SK-N-SH (cell line): ENCODE measurements around the gene PRR12. TPM values are rescaled to one million over a fixed set of nuclear protein-coding genes. Genes with fewer than 3 reads are reported as not detected.

Source experiments
- CTCF ChIA-PET: fragments of 300-600, 350-600 bp; formaldehyde crosslinking; extraction: SDS; loops from one replicate; lab custom pipeline; 2021; lab: Yijun Ruan, JAX
- POLR2A ChIA-PET: fragments of 350-600 bp; sonication (Branson Sonifier 250); formaldehyde crosslinking; extraction: SDS; loops from one replicate; lab custom pipeline; 2020; ENCODE audit warnings: antibody characterized with exemption, inconsistent platforms; lab: Yijun Ruan, JAX
- DNase-seq: peaks from one replicate; pipeline ENCODE4 v3.0.0; 2012
- H2AFZ ChIP-seq: fragments of 200-600 bp; sonication (generic); 2 replicates; pipeline ENCODE4 v1.8.1; 2016; ENCODE audit warnings: antibody characterized with exemption, mild to moderate bottlenecking, low read depth
- H3F3A ChIP-seq: fragments of 200-600 bp; sonication (generic); replicated peaks from 2 replicates; pipeline ENCODE3; 2016; ENCODE audit warnings: antibody characterized with exemption, mild to moderate bottlenecking; ENCODE audit not compliant: insufficient read depth
- H3K27ac ChIP-seq, 2 experiments: fragments of 200-500 bp in 1 of 2; fragments of 200-600 bp in 1 of 2; sonication (Bioruptor generic) in 1 of 2; sonication (generic), shearing (Covaris generic) in 1 of 2; 2 replicates each; pipeline versions ENCODE4 v1.5.1 to v1.6.1; 2014 to 2016; ENCODE audit warnings: low read depth in 2 of 2, inconsistent platforms in 1 of 2, low read length in 1 of 2, mild to moderate bottlenecking in 1 of 2, mixed read lengths in 1 of 2
- H3K27me3 ChIP-seq: fragments of 200-600 bp; sonication (generic), shearing (Covaris generic); 2 replicates; pipeline ENCODE4 v1.6.1; 2016; ENCODE audit warnings: mixed run types; ENCODE audit not compliant: insufficient read depth
- H3K36me3 ChIP-seq, 2 experiments: fragments of 200-500 bp in 1 of 2; fragments of 200-600 bp in 1 of 2; sonication (Bioruptor generic) in 1 of 2; sonication (generic) in 1 of 2; replicated peaks in 1 of 2; 2 replicates each; pipeline versions ENCODE3 to v1.5.1; 2014 to 2016; ENCODE audit warnings: low read length in 1 of 2, mild to moderate bottlenecking in 1 of 2; ENCODE audit not compliant: insufficient read depth in 2 of 2, control insufficient read depth in 1 of 2
- H3K4me1 ChIP-seq, 2 experiments: fragments of 200-500 bp in 1 of 2; fragments of 200-600 bp in 1 of 2; sonication (Bioruptor generic) in 1 of 2; sonication (generic), shearing (Covaris generic) in 1 of 2; 2 replicates each; pipeline versions ENCODE4 v1.5.1 to v1.6.1; 2014 to 2016; ENCODE audit warnings: low read depth in 1 of 2, low read length in 1 of 2, mixed run types in 1 of 2; ENCODE audit not compliant: insufficient read depth in 2 of 2, control insufficient read depth in 1 of 2
- H3K4me2 ChIP-seq: fragments of 200-600 bp; sonication (generic), shearing (Covaris generic); 2 replicates; pipeline ENCODE4 v1.6.1; 2017; ENCODE audit warnings: mixed run types
- H3K4me3 ChIP-seq, 2 experiments: fragments of 200-500 bp in 1 of 2; fragments of 200-600 bp in 1 of 2; sonication (Bioruptor generic) in 1 of 2; sonication (generic), shearing (Covaris generic) in 1 of 2; 2 replicates each; pipeline versions ENCODE4 v1.5.1 to v1.8.1; 2014 to 2016; ENCODE audit warnings: low read depth in 2 of 2, inconsistent platforms in 1 of 2, low read length in 1 of 2, mild to moderate bottlenecking in 1 of 2, mixed read lengths in 1 of 2, moderate library complexity in 1 of 2
- H3K79me2 ChIP-seq: fragments of 200-600 bp; sonication (generic); 2 replicates; pipeline ENCODE4 v1.8.1; 2017; ENCODE audit warnings: mild to moderate bottlenecking; ENCODE audit not compliant: insufficient read depth
- H3K9ac ChIP-seq: fragments of 200-600 bp; sonication (generic); 2 replicates; pipeline ENCODE4 v1.6.1; 2017; ENCODE audit warnings: mixed run types
- H3K9me2 ChIP-seq: fragments of 200-600 bp; sonication (generic); 2 replicates; pipeline ENCODE4 v1.6.1; 2017; ENCODE audit warnings: mixed run types
- H3K9me3 ChIP-seq: fragments of 200-600 bp; sonication (generic); 2 replicates; pipeline ENCODE4 v1.6.1; 2017; ENCODE audit warnings: mixed run types, mild to moderate bottlenecking, moderate library complexity
- H4K20me1 ChIP-seq: fragments of 200-600 bp; sonication (generic); 2 replicates; pipeline ENCODE4 v1.6.1; 2017; ENCODE audit warnings: mild to moderate bottlenecking, mixed run types; ENCODE audit not compliant: insufficient read depth
- CHD2 ChIP-seq: fragments of 150-350 bp; IDR thresholded peaks from 2 replicates; pipeline ENCODE4 v1.6.1; 2018; ENCODE audit warnings: low read length; ENCODE audit not compliant: partially characterized antibody
- CTCF ChIP-seq: fragments of 200-600 bp; sonication (generic); IDR thresholded peaks from 2 replicates; pipeline ENCODE4 v1.6.1; 2017; ENCODE audit warnings: antibody characterized with exemption, mild to moderate bottlenecking, moderate library complexity
- ELF1 ChIP-seq: IDR thresholded peaks from 2 replicates; pipeline ENCODE4 v1.4.0; 2012
- FOSL2 ChIP-seq: IDR thresholded peaks from 2 replicates; pipeline ENCODE4 v1.4.0; 2012; ENCODE audit warnings: low read depth, mild to moderate bottlenecking, moderate library complexity, borderline replicate concordance
- FOXJ3 ChIP-seq: sonication (generic); formaldehyde crosslinking; IDR thresholded peaks from 2 replicates; pipeline ENCODE4 v1.5.1; 2020; ENCODE audit warnings: mild to moderate bottlenecking, missing genetic modification reagents
- FOXM1 ChIP-seq: IDR thresholded peaks from 2 replicates; pipeline ENCODE4 v1.4.0; 2012; ENCODE audit warnings: low read depth, mild to moderate bottlenecking
- GABPA ChIP-seq: IDR thresholded peaks from 2 replicates; pipeline ENCODE4 v1.4.0; 2012; ENCODE audit warnings: low read depth, mild to moderate bottlenecking
- GATA2 ChIP-seq: sonication (generic); formaldehyde crosslinking; IDR thresholded peaks from 2 replicates; pipeline ENCODE4 v1.5.0; 2020; ENCODE audit warnings: mild to moderate bottlenecking, missing genetic modification reagents
- JUND ChIP-seq: IDR thresholded peaks from 2 replicates; pipeline ENCODE4 v1.4.0; 2012
- MAX ChIP-seq: IDR thresholded peaks from 2 replicates; pipeline ENCODE4 v1.4.0; 2012; ENCODE audit warnings: low read depth
- MEF2A ChIP-seq: IDR thresholded peaks from 2 replicates; pipeline ENCODE4 v1.4.0; 2012; ENCODE audit warnings: low read depth, borderline replicate concordance
- NFIC ChIP-seq: IDR thresholded peaks from 2 replicates; pipeline ENCODE4 v1.4.0; 2012; ENCODE audit warnings: borderline replicate concordance
- REST ChIP-seq: IDR thresholded peaks from 2 replicates; pipeline ENCODE4 v1.6.1; 2012; ENCODE audit warnings: mild to moderate bottlenecking, low read depth, low read length, moderate library complexity
- RFX5 ChIP-seq: IDR thresholded peaks from 2 replicates; pipeline ENCODE4 v1.6.1; 2012; ENCODE audit warnings: mild to moderate bottlenecking, improper control_type of control experiment, low read length
- RXRA ChIP-seq: IDR thresholded peaks from 2 replicates; pipeline ENCODE4 v1.4.0; 2012; ENCODE audit warnings: low read depth, mild to moderate bottlenecking, borderline replicate concordance
- SIN3A ChIP-seq: IDR thresholded peaks from 2 replicates; pipeline ENCODE4 v1.6.1; 2012; ENCODE audit warnings: low read depth, mild to moderate bottlenecking, low read length, moderate library complexity, borderline replicate concordance
- TAF1 ChIP-seq: IDR thresholded peaks from 2 replicates; pipeline ENCODE4 v1.6.1; 2012; ENCODE audit warnings: low read depth, mild to moderate bottlenecking, low read length, moderate library complexity, borderline replicate concordance
- TEAD4 ChIP-seq: IDR thresholded peaks from 2 replicates; pipeline ENCODE4 v1.4.0; 2012; ENCODE audit warnings: mild to moderate bottlenecking, borderline replicate concordance; ENCODE audit not compliant: insufficient read depth
- USF2 ChIP-seq: fragments of 150-350 bp; IDR thresholded peaks from 2 replicates; pipeline ENCODE4 v1.6.1; 2017; ENCODE audit warnings: antibody characterized with exemption, low read length, low read depth, borderline replicate concordance
- YY1 ChIP-seq: IDR thresholded peaks from 2 replicates; pipeline ENCODE4 v1.4.0; 2012; ENCODE audit warnings: low read depth, mild to moderate bottlenecking
- ZBTB33 ChIP-seq: IDR thresholded peaks from 2 replicates; pipeline ENCODE4 v1.4.0; 2012; ENCODE audit warnings: low read depth, borderline replicate concordance
- WGBS: methylation state at CpG from one replicate; pipeline ENCODE4 v1.1.6; 2017; ENCODE audit warnings: low lambda C conversion rate; 5-methylcytosine and 5-hydroxymethylcytosine counted together
- polyA plus RNA-seq, 3 experiments: library from polyadenylated mRNA; depleted of rRNA; stranded (reverse); fragments of >200 nt; gene quantifications; 2 replicates each; pipeline ENCODE4 v1.2.3, GENCODE V29; 2012
- TF ChIP-seq, protein P1 (sequence below): IDR thresholded peaks from 2 replicates; pipeline ENCODE4 v1.4.0; 2012; ENCODE audit warnings: low read depth, borderline replicate concordance

Gene PRR12
- polyA plus RNA-seq, 1 of the 3 experiments (the other 2 are of a cell fraction), result 1.7 TPM

DNA sequence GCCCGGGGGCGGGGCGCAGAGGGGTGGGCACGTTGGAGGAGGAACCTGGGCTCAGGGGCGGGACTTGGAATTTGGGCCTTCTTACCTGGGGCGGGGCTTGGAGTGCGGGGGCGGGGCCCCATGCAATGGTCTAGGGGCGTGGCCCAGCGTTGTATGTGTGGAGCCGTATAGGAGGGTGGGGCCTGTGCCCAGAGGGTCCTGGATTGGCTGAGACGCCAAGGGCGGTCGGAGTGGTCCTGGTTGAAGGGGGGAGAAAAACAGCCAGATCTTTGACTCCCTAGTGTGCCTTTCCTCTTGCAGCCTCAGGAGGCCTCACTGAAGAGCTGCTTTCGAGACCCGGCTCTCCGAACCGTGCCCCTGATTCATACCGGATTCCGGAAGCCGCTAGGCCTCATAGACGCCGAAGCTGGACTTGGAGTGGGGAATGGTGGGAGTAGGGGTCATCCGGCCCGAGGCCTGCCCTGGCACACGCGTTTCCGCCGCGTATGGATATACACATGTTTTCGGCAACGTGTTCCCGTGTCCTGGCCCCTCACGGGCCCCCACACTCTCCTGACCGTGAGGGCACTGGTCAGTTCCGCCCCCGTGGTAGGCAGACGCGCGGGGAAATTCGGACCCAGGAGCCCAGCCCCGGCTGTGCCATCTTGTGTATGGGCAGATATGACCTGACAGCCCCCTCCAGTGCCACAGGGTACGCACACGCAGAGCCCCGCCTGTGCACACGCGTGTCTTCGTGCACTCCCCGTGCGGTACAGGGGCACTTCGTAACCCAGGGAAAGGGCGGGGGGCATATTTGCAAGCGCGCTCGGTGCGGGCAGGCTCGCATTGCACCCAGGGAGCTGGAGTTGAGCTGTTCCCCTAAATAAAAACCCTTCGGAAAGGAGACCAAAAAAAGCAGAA, 661 bp upstream of the PRR12 start:
- H3K9ac ChIP-seq, result peak overlapping the region; percentile 83; the same call in 1 of the 2 replicates
- CTCF ChIA-PET, result interaction anchor here (1.0 to 1.5 kb wide), 6 partner anchors 20 to 112 kb away, joined by 3 to 7 read pairs (median 3); no protein-coding TSS in a partner anchor
- POLR2A ChIA-PET, result interaction anchor here (1.1 to 1.5 kb wide), 2 partner anchors 9 to 50 kb away, joined by 3 to 11 read pairs; partner anchors contain the start of genes NOSIP, PRRG2 and RRAS
- TF ChIP-seq RFX5, result no peak; the same call in 1 of the 2 replicates
- no peak for TF ChIP-seq CHD2
- TF ChIP-seq FOSL2, result no peak
- TF ChIP-seq MEF2A, result no peak
- no peak for TF ChIP-seq RXRA
- peak; percentile 91 for TF ChIP-seq TAF1
- TF ChIP-seq, protein P1, sequence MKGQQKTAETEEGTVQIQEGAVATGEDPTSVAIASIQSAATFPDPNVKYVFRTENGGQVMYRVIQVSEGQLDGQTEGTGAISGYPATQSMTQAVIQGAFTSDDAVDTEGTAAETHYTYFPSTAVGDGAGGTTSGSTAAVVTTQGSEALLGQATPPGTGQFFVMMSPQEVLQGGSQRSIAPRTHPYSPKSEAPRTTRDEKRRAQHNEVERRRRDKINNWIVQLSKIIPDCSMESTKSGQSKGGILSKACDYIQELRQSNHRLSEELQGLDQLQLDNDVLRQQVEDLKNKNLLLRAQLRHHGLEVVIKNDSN, result no peak
- peak; percentile 48; the same call in 1 of the 2 replicates for TF ChIP-seq SIN3A
- peak; percentile 60 for TF ChIP-seq GABPA
- TF ChIP-seq REST, result 0 out of 2 replicates have a peak, but pooled peaks have one; percentile 14
- TF ChIP-seq CTCF, result no peak
- TF ChIP-seq NFIC, result no peak
- TF ChIP-seq TEAD4, result 0 out of 2 replicates have a peak, but pooled peaks have one; percentile 5
- no peak for TF ChIP-seq FOXM1
- TF ChIP-seq MAX, result peak; percentile 43; the same call in 1 of the 2 replicates
- TF ChIP-seq FOXJ3 (CRISPR knock-in tag), result no peak
- TF ChIP-seq YY1, result peak; percentile 67
- no peak for TF ChIP-seq JUND
- no peak for TF ChIP-seq USF2
- TF ChIP-seq ZBTB33, result no peak
- TF ChIP-seq GATA2 (CRISPR knock-in tag), result no peak
- peak; percentile 49; the same call in 1 of the 2 replicates for TF ChIP-seq ELF1

More for the DNA sequence above, 661 bp upstream of the PRR12 start:
- peak overlapping the region; percentile 78 to 95 for H3K27ac ChIP-seq
- H3K4me1 ChIP-seq, result peaks cover 0 to 13% of the 10 kb centered on the region in 2 experiments; a peak in 1 of 4 replicates
- H2AFZ ChIP-seq, result peak overlapping the region; percentile 7; the same call in 1 of the 2 replicates
- H3F3A ChIP-seq, result peaks cover 29% of the 10 kb centered on the region
- H3K79me2 ChIP-seq, result peaks cover 33% of the 10 kb centered on the region
- DNase-seq, result peak; percentile 95
- H3K9me2 ChIP-seq, result no peaks in the 10 kb centered on the region
- peak overlapping the region; percentile 99 for H3K4me2 ChIP-seq
- peaks cover 25% of the 10 kb centered on the region for H4K20me1 ChIP-seq
- no peaks in the 10 kb centered on the region for H3K27me3 ChIP-seq
- H3K9me3 ChIP-seq, result no peaks in the 10 kb centered on the region
- under 1% methylated on average over 27 of the region's 58 CpGs for WGBS
- peaks cover 12 to 13% of the 10 kb centered on the region in 2 experiments for H3K36me3 ChIP-seq
- peak overlapping the region; percentile 76 to 79 for H3K4me3 ChIP-seq
